H1 (cell line): ENCODE measurements around the gene TRAF1. TPM values are rescaled to one million over a fixed set of nuclear protein-coding genes. Genes with fewer than 3 reads are reported as not detected.

ENCODE experiments used
- CTCF ChIA-PET: fragments of 300-600 bp; sonication (Branson Sonifier 250); formaldehyde crosslinking; loops from one replicate; lab custom pipeline; 2021; ENCODE audit not compliant: partially characterized antibody; lab: Charles Lee
- POLR2A ChIA-PET: fragments of 300-600 bp; sonication (Branson Sonifier 250); formaldehyde crosslinking; loops from one replicate; lab custom pipeline; 2021; ENCODE audit warnings: inconsistent platforms; ENCODE audit not compliant: partially characterized antibody; lab: Charles Lee
- DNase-seq, 2 experiments: peaks; one replicate each; pipeline versions ENCODE4 v3.0.0 to v3.0.0-alpha.2; 2010 to 2022; ENCODE audit warnings: low spot score in 2 of 2, low read depth in 1 of 2, mixed read lengths in 1 of 2
- FAIRE-seq: peaks from 2 replicates; lab custom pipeline; 2011; peaks lifted over from hg19 to GRCh38; lab: Jason Lieb, UNC
- H2AFZ ChIP-seq: 2 replicates; pipeline ENCODE4 v1.8.1; 2012; ENCODE audit warnings: low read length, inconsistent platforms
- H2AK5ac ChIP-seq: 2 replicates; pipeline ENCODE4 v1.6.1; 2013; ENCODE audit warnings: low read depth, low read length
- H2BK120ac ChIP-seq: replicated peaks from 2 replicates; pipeline ENCODE3; 2013; ENCODE audit warnings: low read depth, low read length, inconsistent platforms
- H2BK12ac ChIP-seq: 2 replicates; pipeline ENCODE4 v1.6.1; 2013; ENCODE audit warnings: low read depth, low read length
- H2BK15ac ChIP-seq: 2 replicates; pipeline ENCODE4 v1.6.1; 2013; ENCODE audit warnings: low read length
- H2BK20ac ChIP-seq: 2 replicates; pipeline ENCODE4 v1.6.1; 2013; ENCODE audit warnings: low read length
- H2BK5ac ChIP-seq: 2 replicates; pipeline ENCODE4 v1.6.1; 2013; ENCODE audit warnings: low read depth, low read length
- H3K14ac ChIP-seq: 2 replicates; pipeline ENCODE4 v1.6.1; 2013; ENCODE audit warnings: inconsistent platforms; ENCODE audit not compliant: insufficient read length
- H3K18ac ChIP-seq: 2 replicates; pipeline ENCODE4 v1.6.1; 2013; ENCODE audit warnings: low read length; ENCODE audit errors: extremely low read depth
- H3K23ac ChIP-seq: 2 replicates; pipeline ENCODE4 v1.6.1; 2013; ENCODE audit warnings: inconsistent platforms; ENCODE audit not compliant: insufficient read length
- H3K23me2 ChIP-seq: 2 replicates; pipeline ENCODE4 v1.6.1; 2013; ENCODE audit warnings: low read depth, low read length
- H3K27ac ChIP-seq: 2 replicates; pipeline ENCODE4 v1.6.1; 2011; ENCODE audit warnings: low read depth, low read length, inconsistent platforms
- H3K27me3 ChIP-seq, 4 experiments: replicated peaks in 1 of 4; 1 replicate in 1 of 4; 2 replicates in 3 of 4; pipeline versions ENCODE4 v1.6.1 to v1.8.1; 2011 to 2013; ENCODE audit warnings: low read length in 3 of 4, mild to moderate bottlenecking in 3 of 4, inconsistent platforms in 2 of 4, mixed read lengths in 2 of 4, moderate library complexity in 1 of 4; ENCODE audit not compliant: control insufficient read depth in 3 of 4, insufficient read depth in 3 of 4; ENCODE audit errors: extremely low read depth in 1 of 4
- H3K36me3 ChIP-seq, 4 experiments: 2 replicates each; pipeline versions ENCODE4 v1.6.1 to v1.8.1; 2011 to 2013; ENCODE audit warnings: mild to moderate bottlenecking in 4 of 4, low read length in 3 of 4, moderate library complexity in 2 of 4, control low read depth in 1 of 4, inconsistent platforms in 1 of 4; ENCODE audit not compliant: insufficient read depth in 4 of 4, control insufficient read depth in 2 of 4
- H3K4ac ChIP-seq: replicated peaks from 2 replicates; pipeline ENCODE3; 2013; ENCODE audit warnings: low read length, low read depth, mixed read lengths, inconsistent platforms; ENCODE audit not compliant: insufficient read length
- H3K4me1 ChIP-seq, 4 experiments: replicated peaks in 1 of 4; 1 replicate in 1 of 4; 2 replicates in 3 of 4; pipeline versions ENCODE4 v1.6.1 to v1.8.1; 2011 to 2013; ENCODE audit warnings: low read length in 3 of 4, inconsistent platforms in 2 of 4, mixed read lengths in 1 of 4; ENCODE audit not compliant: insufficient read depth in 4 of 4, control insufficient read depth in 3 of 4
- H3K4me2 ChIP-seq, 2 experiments: 2 replicates each; pipeline versions ENCODE4 v1.6.1 to v1.8.1; 2011 to 2013; ENCODE audit warnings: low read depth in 2 of 2, low read length in 2 of 2, control low read depth in 1 of 2, inconsistent platforms in 1 of 2, mild to moderate bottlenecking in 1 of 2; ENCODE audit not compliant: insufficient read depth in 1 of 2
- H3K4me3 ChIP-seq, 4 experiments: fragments of 200-600, 300-600 bp in 1 of 4; sonication (generic), shearing (Covaris generic), sonication (Bioruptor Twin) in 1 of 4; 2 replicates each; pipeline versions ENCODE4 v1.5.1 to v1.8.1; 2011 to 2016; ENCODE audit warnings: low read length in 4 of 4, low read depth in 3 of 4, control low read depth in 2 of 4, inconsistent platforms in 2 of 4, mild to moderate bottlenecking in 2 of 4, mixed read lengths in 1 of 4, moderate library complexity in 1 of 4; ENCODE audit not compliant: insufficient read depth in 2 of 4; ENCODE audit errors: extremely low read depth in 1 of 4
- H3K56ac ChIP-seq: replicated peaks from 2 replicates; pipeline ENCODE3; 2013; ENCODE audit warnings: low read depth, mild to moderate bottlenecking, mixed read lengths, low read length, inconsistent platforms; ENCODE audit not compliant: insufficient read length
- H3K79me1 ChIP-seq: 2 replicates; pipeline ENCODE4 v1.6.1; 2013; ENCODE audit warnings: low read depth, low read length, control low read depth
- H3K79me2 ChIP-seq, 2 experiments: 2 replicates each; pipeline versions ENCODE4 v1.6.1 to v1.8.1; 2012 to 2013; ENCODE audit warnings: low read length in 2 of 2, mild to moderate bottlenecking in 2 of 2, inconsistent platforms in 1 of 2; ENCODE audit not compliant: insufficient read depth in 2 of 2, control insufficient read depth in 1 of 2
- H3K9ac ChIP-seq, 4 experiments: replicated peaks in 1 of 4; 1 replicate in 1 of 4; 2 replicates in 3 of 4; pipeline versions ENCODE4 v1.6.1 to v1.8.1; 2011 to 2013; ENCODE audit warnings: low read depth in 3 of 4, low read length in 3 of 4, control low read depth in 2 of 4, mild to moderate bottlenecking in 2 of 4, moderate library complexity in 2 of 4, inconsistent platforms in 1 of 4; ENCODE audit errors: extremely low read depth in 1 of 4
- H3K9me3 ChIP-seq, 2 experiments: 2 replicates each; pipeline versions ENCODE4 v1.6.1 to v1.8.1; 2012 to 2013; ENCODE audit warnings: mild to moderate bottlenecking in 2 of 2, moderate library complexity in 2 of 2, control low read depth in 1 of 2, inconsistent platforms in 1 of 2, low read depth in 1 of 2, low read length in 1 of 2, mixed read lengths in 1 of 2; ENCODE audit not compliant: insufficient read depth in 2 of 2
- H4K20me1 ChIP-seq, 2 experiments: replicated peaks in 1 of 2; 2 replicates each; pipeline versions ENCODE3 to v1.8.1; 2011 to 2013; ENCODE audit warnings: inconsistent platforms in 2 of 2, low read length in 2 of 2, mild to moderate bottlenecking in 1 of 2; ENCODE audit not compliant: insufficient read depth in 2 of 2, control insufficient read depth in 1 of 2
- H4K5ac ChIP-seq: 2 replicates; pipeline ENCODE4 v1.6.1; 2013; ENCODE audit warnings: low read length, low read depth, mixed read lengths, inconsistent platforms; ENCODE audit not compliant: insufficient read length
- H4K8ac ChIP-seq: 2 replicates; pipeline ENCODE4 v1.8.0; 2013; ENCODE audit warnings: mild to moderate bottlenecking, moderate library complexity, low read length, inconsistent platforms; ENCODE audit not compliant: insufficient read depth; ENCODE audit errors: extremely low read depth
- H4K91ac ChIP-seq: replicated peaks from 2 replicates; pipeline ENCODE3; 2013; ENCODE audit warnings: low read length, mixed read lengths, inconsistent platforms; ENCODE audit not compliant: insufficient read length
- ASH2L ChIP-seq: fragments of 200-600, 300-600 bp; sonication (generic); IDR thresholded peaks from one replicate; pipeline ENCODE4 v1.7.1; 2017; ENCODE audit warnings: low read length
- BACH1 ChIP-seq: IDR thresholded peaks from 2 replicates; pipeline ENCODE4 v1.6.1; 2012; ENCODE audit warnings: low read length, improper control_type of control experiment
- CHD1 ChIP-seq: IDR thresholded peaks from 2 replicates; pipeline ENCODE4 v1.6.1; 2012; ENCODE audit warnings: low read depth, low read length, improper control_type of control experiment
- FOSL1 ChIP-seq: IDR thresholded peaks from 2 replicates; pipeline ENCODE4 v1.6.1; 2011; ENCODE audit warnings: mild to moderate bottlenecking, low read depth, low read length, moderate library complexity; ENCODE audit not compliant: insufficient read depth
- JUN ChIP-seq: IDR thresholded peaks from 2 replicates; pipeline ENCODE4 v1.6.1; 2011; ENCODE audit warnings: low read depth, mild to moderate bottlenecking, improper control_type of control experiment, low read length
- JUND ChIP-seq: IDR thresholded peaks from 2 replicates; pipeline ENCODE4 v1.6.1; 2011; ENCODE audit warnings: mild to moderate bottlenecking, improper control_type of control experiment, low read length
- KDM1A ChIP-seq: fragments of 200-600, 300-600 bp; sonication (generic); IDR thresholded peaks from 2 replicates; pipeline ENCODE4 v1.7.1; 2016; ENCODE audit warnings: mild to moderate bottlenecking, low read length, borderline replicate concordance
- RAD21 ChIP-seq, 2 experiments: IDR thresholded peaks in 1 of 2; conservative IDR thresholded peaks in 1 of 2; 2 replicates each; pipeline ENCODE4 v1.6.1; 2011; ENCODE audit warnings: low read depth in 2 of 2, low read length in 2 of 2, improper control_type of control experiment in 1 of 2, inconsistent platforms in 1 of 2, mild to moderate bottlenecking in 1 of 2, moderate library complexity in 1 of 2
- RFX5 ChIP-seq: IDR thresholded peaks from 2 replicates; pipeline ENCODE4 v1.6.1; 2011; ENCODE audit warnings: low read depth, low read length, improper control_type of control experiment, borderline replicate concordance
- RNF2 ChIP-seq: fragments of 200-900, 300-1000 bp; sonication (generic); IDR thresholded peaks from 2 replicates; pipeline ENCODE4 v1.7.1; 2016; ENCODE audit warnings: borderline replicate concordance, low read depth, mild to moderate bottlenecking, antibody characterized with exemption, low read length; ENCODE audit not compliant: poor library complexity, severe bottlenecking; ENCODE audit errors: missing control alignments
- WGBS, 2 experiments: shearing (Covaris generic) in 1 of 2; methylation state at CpG; one replicate each; pipeline versions ENCODE4 v1.1.6 to v1.1.7; 2013 to 2015; ENCODE audit warnings: low lambda C conversion rate in 2 of 2, mixed read lengths in 2 of 2, inconsistent platforms in 1 of 2, low coverage in 1 of 2, missing lambda C conversion rate in 1 of 2; ENCODE audit not compliant: insufficient replicate concordance in 2 of 2, insufficient coverage in 1 of 2, insufficient read length in 1 of 2; ENCODE audit errors: extremely low coverage in 1 of 2, missing lambda C conversion rate in 1 of 2; 5-methylcytosine and 5-hydroxymethylcytosine counted together
- polyA plus RNA-seq, 7 experiments: library from polyadenylated mRNA; depleted of rRNA in 3 of 7; stranded (reverse) in 5 of 7; unstranded in 2 of 7; fragments of >200 nt in 5 of 7; fragments of 200-250 nt in 2 of 7; gene quantifications; 1 replicate in 5 of 7; 2 replicates in 1 of 7; 4 replicates in 1 of 7; pipeline versions ENCODE4 v1.2.1 to v1.2.3, GENCODE V29; 2011 to 2013; ENCODE audit warnings: missing spikeins in 2 of 7, mixed read lengths in 2 of 7
- total RNA-seq: library from RNA; stranded (reverse); fragmentation: NEBNext Ultra II Directional; extraction: Animal tissue kit (Norgen Biotek cat#: 25700); gene quantifications from 2 replicates; pipeline ENCODE4 v1.2.1, GENCODE V29; 2021
- TF ChIP-seq, protein P1 (sequence below), 3 experiments: IDR thresholded peaks; 1 replicate in 2 of 3; 2 replicates in 1 of 3; pipeline versions ENCODE4 v1.5.1 to v1.6.1; 2011; ENCODE audit warnings: low read length in 3 of 3, mild to moderate bottlenecking in 3 of 3, inconsistent platforms in 2 of 3, low read depth in 1 of 3, moderate library complexity in 1 of 3; ENCODE audit not compliant: insufficient read depth in 1 of 3; ENCODE audit errors: control extremely low read depth in 1 of 3

Gene TRAF1
- total and polyA plus RNA-seq, 2 of the 8 experiments (the other 6 are each of a cell fraction or from before 2014, with no cell fraction given) = 1.6 to 3.2 TPM

DNA sequence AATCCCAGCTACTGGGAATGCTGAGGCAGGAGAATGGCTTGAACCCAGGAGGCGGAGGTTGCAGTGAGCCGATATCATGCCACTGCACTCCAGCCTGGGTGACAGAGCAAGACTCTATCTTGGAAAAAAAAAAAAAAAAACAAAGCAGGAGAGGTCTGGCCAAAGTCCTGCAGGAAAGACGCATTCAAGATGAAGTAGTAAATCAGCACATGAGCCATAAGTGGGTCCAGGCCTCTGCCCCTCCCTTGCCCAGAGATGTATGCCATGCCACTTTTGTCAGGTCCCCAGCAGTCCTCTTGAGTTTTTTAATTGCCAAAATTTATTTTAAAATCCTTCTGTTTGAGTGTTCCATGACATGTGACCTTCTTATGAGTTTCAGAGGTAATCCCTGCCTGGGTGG, 41.1 kb downstream of the TRAF1 start:
- no peaks in the 10 kb centered on the region for H3K79me1 ChIP-seq
- FAIRE-seq = no peak
- no peak overlapping the region for H4K5ac ChIP-seq
- no peak overlapping the region for H3K14ac ChIP-seq
- H2BK120ac ChIP-seq = no peak overlapping the region
- no peak overlapping the region for H3K23ac ChIP-seq
- CTCF ChIA-PET = interaction anchor here (0.7 to 2.2 kb wide), 10 partner anchors 9 to 170 kb away, joined by 3 to 8 read pairs (median 4); no protein-coding TSS in a partner anchor
- DNase-seq = no peak
- H4K20me1 ChIP-seq = no peaks in the 10 kb centered on the region
- no peak overlapping the region for H2BK12ac ChIP-seq
- no peak overlapping the region for H2BK20ac ChIP-seq
- H3K4me1 ChIP-seq = peaks cover 0 to under 1% (median 0%) of the 10 kb centered on the region in 4 experiments; a peak in 2 of 7 replicates
- H3K27ac ChIP-seq = no peak overlapping the region
- H2AFZ ChIP-seq = no peak overlapping the region
- H4K91ac ChIP-seq = no peak overlapping the region
- no peak overlapping the region for H3K56ac ChIP-seq
- no peak overlapping the region for H3K18ac ChIP-seq
- H3K9ac ChIP-seq = no peak overlapping the region
- H3K27me3 ChIP-seq = no peaks in the 10 kb centered on the region
- no peak overlapping the region for H2AK5ac ChIP-seq
- H3K9me3 ChIP-seq = no peaks in the 10 kb centered on the region
- no peaks in the 10 kb centered on the region for H3K36me3 ChIP-seq
- H2BK15ac ChIP-seq = no peak overlapping the region
- no peak overlapping the region for H2BK5ac ChIP-seq
- WGBS, 2 experiments = 63% methylated on average over 3 of the region's 3 CpGs; no CpG with 5 or more reads in 1 of the 2 experiments
- no peaks in the 10 kb centered on the region; the same call in 1 of the 2 replicates for H3K23me2 ChIP-seq
- no peak overlapping the region for H3K4me2 ChIP-seq
- no peak overlapping the region for H3K4me3 ChIP-seq
- H3K4ac ChIP-seq = no peak overlapping the region
- no peaks in the 10 kb centered on the region for H3K79me2 ChIP-seq
- POLR2A ChIA-PET = interaction anchor here (0.9 to 1.2 kb wide), 2 partner anchors 12 to 92 kb away, joined by 3 to 5 read pairs; partner anchors contain the start of gene FBXW2
- H4K8ac ChIP-seq = no peak overlapping the region
- TF ChIP-seq ASH2L = no peak
- TF ChIP-seq FOSL1 = no peak
- no peak for TF ChIP-seq BACH1
- no peak for TF ChIP-seq RNF2
- no peak for TF ChIP-seq CHD1
- TF ChIP-seq, protein P1, sequence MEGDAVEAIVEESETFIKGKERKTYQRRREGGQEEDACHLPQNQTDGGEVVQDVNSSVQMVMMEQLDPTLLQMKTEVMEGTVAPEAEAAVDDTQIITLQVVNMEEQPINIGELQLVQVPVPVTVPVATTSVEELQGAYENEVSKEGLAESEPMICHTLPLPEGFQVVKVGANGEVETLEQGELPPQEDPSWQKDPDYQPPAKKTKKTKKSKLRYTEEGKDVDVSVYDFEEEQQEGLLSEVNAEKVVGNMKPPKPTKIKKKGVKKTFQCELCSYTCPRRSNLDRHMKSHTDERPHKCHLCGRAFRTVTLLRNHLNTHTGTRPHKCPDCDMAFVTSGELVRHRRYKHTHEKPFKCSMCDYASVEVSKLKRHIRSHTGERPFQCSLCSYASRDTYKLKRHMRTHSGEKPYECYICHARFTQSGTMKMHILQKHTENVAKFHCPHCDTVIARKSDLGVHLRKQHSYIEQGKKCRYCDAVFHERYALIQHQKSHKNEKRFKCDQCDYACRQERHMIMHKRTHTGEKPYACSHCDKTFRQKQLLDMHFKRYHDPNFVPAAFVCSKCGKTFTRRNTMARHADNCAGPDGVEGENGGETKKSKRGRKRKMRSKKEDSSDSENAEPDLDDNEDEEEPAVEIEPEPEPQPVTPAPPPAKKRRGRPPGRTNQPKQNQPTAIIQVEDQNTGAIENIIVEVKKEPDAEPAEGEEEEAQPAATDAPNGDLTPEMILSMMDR (IDR thresholded peaks at IDR 0.05; ENCODE audit: control extremely low read depth in 1 of 3, insufficient read depth in 1 of 3, low read depth in 1 of 3, low read length in 3 of 3) = no peak
- TF ChIP-seq JUND = no peak
- no peak for TF ChIP-seq KDM1A
- no peak for TF ChIP-seq RFX5
- TF ChIP-seq JUN = no peak
- no peak for TF ChIP-seq RAD21 (IDR thresholded peaks at IDR 0.05 in 1 of 2, conservative IDR thresholded peaks at IDR 0.05 in 1 of 2; ENCODE audit: low read depth in 2 of 2, low read length in 2 of 2)
